Activated T-cell treated with anti-CD3 and anti-CD28 coated beads for 4 hours (primary cell): ENCODE results near the gene MARCHF2.
"Not testable (repeated sequence)": the region's sequence is repeated elsewhere in the genome, so short reads cannot be mapped to it uniquely, and the experiment has no call there.

ENCODE experiments used
- DNase-seq: peaks from one replicate; pipeline ENCODE4 v3.0.0-alpha.2; 2020

The MARCHF2 gene

GRCh38 chr19:8387688-8388611 lies 25.2 kb upstream of the MARCHF2 start:
- no peak for DNase-seq

- no peak for DNase-seq
These were observed 24.5 kb upstream of the MARCHF2 start for GRCh38 chr19:8388612-8388958.

GRCh38 chr19:8389891-8390616 lies 23.1 kb upstream of the MARCHF2 start, which contains the start of gene RAB11B:
RAB11B (plus strand) TSS chr19:8390360; CDS start chr19:8390417, 57 bp downstream.
- DNase-seq = peak; percentile 96

GRCh38 chr19:8390617-8390981 lies 22.5 kb upstream of the MARCHF2 start:
- peak; percentile 91 for DNase-seq

GRCh38 chr19:8391198-8392016 lies 21.7 kb upstream of the MARCHF2 start:
- no peak for DNase-seq

- no peak for DNase-seq
These were observed 21.0 kb upstream of the MARCHF2 start for GRCh38 chr19:8392017-8392591.

GRCh38 chr19:8393192-8393870 lies 19.8 kb upstream of the MARCHF2 start:
- no peak for DNase-seq

- no peak for DNase-seq
These were observed 19.2 kb upstream of the MARCHF2 start for GRCh38 chr19:8393871-8394250.

- DNase-seq = no peak
These were observed 17.5 kb upstream of the MARCHF2 start for GRCh38 chr19:8395621-8396082.

- no peak for DNase-seq
These were observed 16.9 kb upstream of the MARCHF2 start for GRCh38 chr19:8396185-8396562.

- DNase-seq = peak; percentile 57
These were observed 16.4 kb upstream of the MARCHF2 start for GRCh38 chr19:8396563-8397203.

- DNase-seq = no peak
These were observed 15.8 kb upstream of the MARCHF2 start for GRCh38 chr19:8397271-8397670.

GRCh38 chr19:8397746-8398310 lies 15.3 kb upstream of the MARCHF2 start:
- no peak for DNase-seq

- no peak for DNase-seq
These were observed 14.8 kb upstream of the MARCHF2 start for GRCh38 chr19:8398311-8398771.

GRCh38 chr19:8399681-8400188 lies 13.4 kb upstream of the MARCHF2 start:
- no peak for DNase-seq

GRCh38 chr19:8401981-8402411 lies 11.1 kb upstream of the MARCHF2 start:
- DNase-seq = no peak

- no peak for DNase-seq
These were observed 9.8 kb upstream of the MARCHF2 start for GRCh38 chr19:8403098-8403819.

- DNase-seq = no peak
These were observed 9.3 kb upstream of the MARCHF2 start for GRCh38 chr19:8403820-8404109.

GRCh38 chr19:8404391-8405151 lies 8.5 kb upstream of the MARCHF2 start:
- DNase-seq = no peak

- not testable (repeated sequence) for DNase-seq
These were observed 2.4 kb upstream of the MARCHF2 start for GRCh38 chr19:8410718-8411117.
